ENCODE data around the gene FBXL20. TPM values are rescaled to one million over a fixed set of nuclear protein-coding genes. Genes with fewer than 3 reads are reported as not detected.

FBXL20 gene
- total RNA-seq, 1 donor = 20.3 TPM

- H3K79me2 ChIP-seq (ENCODE audit: insufficient read depth, low read length) = no peaks in the 10 kb centered on the region
- no peak overlapping the region for H3K27ac ChIP-seq (ENCODE audit: low read depth, low read length)
- H3K4me3 ChIP-seq (ENCODE audit: insufficient read depth, low read length) = no peak overlapping the region
- H3K4me1 ChIP-seq (ENCODE audit: insufficient read depth, low read length) = peaks cover 15% of the 10 kb centered on the region
- DNase-seq (ENCODE audit: insufficient read length, low spot score, missing footprints) = no peak
- no peaks in the 10 kb centered on the region for H4K20me1 ChIP-seq (ENCODE audit: insufficient read depth, low read length)
- no peaks in the 10 kb centered on the region for H3K27me3 ChIP-seq (ENCODE audit: insufficient read depth, low read length)
- no peak overlapping the region for H3K4me2 ChIP-seq (ENCODE audit: insufficient read depth, low read length)
- H3K9me3 ChIP-seq (ENCODE audit: low read depth, low read length) = no peaks in the 10 kb centered on the region
- peaks cover 4% of the 10 kb centered on the region for H3K36me3 ChIP-seq (ENCODE audit: insufficient read depth, low read length)
- TF ChIP-seq CTCF (IDR thresholded peaks at IDR 0.05; ENCODE audit: extremely low read depth, low read depth, low read length) = no peak
- no peak overlapping the region for H2AFZ ChIP-seq (ENCODE audit: low read length)
Measured at GRCh38 chr17:39277110-39277509, 124.3 kb downstream of the FBXL20 start.

GRCh38 chr17:39276113-39276512, 125.3 kb downstream of the FBXL20 start:
- Histone ChIP-seq H3K27me3 (ENCODE audit: insufficient read depth, low read length) (no peaks in the 10 kb centered on the region), H3K9me3 (ENCODE audit: low read depth, low read length) (no peaks in the 10 kb centered on the region), H3K79me2 (ENCODE audit: insufficient read depth, low read length) (no peaks in the 10 kb centered on the region), H3K4me2 (ENCODE audit: insufficient read depth, low read length) (no peak overlapping the region), H4K20me1 (ENCODE audit: insufficient read depth, low read length) (no peaks in the 10 kb centered on the region), H3K36me3 (ENCODE audit: insufficient read depth, low read length) (peaks cover 4% of the 10 kb centered on the region), H3K27ac (ENCODE audit: low read depth, low read length) (no peak overlapping the region), H3K4me3 (ENCODE audit: insufficient read depth, low read length) (no peak overlapping the region), H3K4me1 (ENCODE audit: insufficient read depth, low read length) (peaks cover 5% of the 10 kb centered on the region), H2AFZ (ENCODE audit: low read length) (no peak overlapping the region)
- DNase-seq (ENCODE audit: insufficient read length, low spot score, missing footprints) = no peak
- TF ChIP-seq CTCF (IDR thresholded peaks at IDR 0.05; ENCODE audit: extremely low read depth, low read depth, low read length) = no peak

GRCh38 chr17:39271546-39271945, 129.9 kb downstream of the FBXL20 start:
- Histone ChIP-seq H3K4me2 (ENCODE audit: insufficient read depth, low read length) (no peak overlapping the region), H2AFZ (ENCODE audit: low read length) (no peak overlapping the region), H3K36me3 (ENCODE audit: insufficient read depth, low read length) (peaks cover 22% of the 10 kb centered on the region), H3K79me2 (ENCODE audit: insufficient read depth, low read length) (no peaks in the 10 kb centered on the region), H3K9me3 (ENCODE audit: low read depth, low read length) (no peaks in the 10 kb centered on the region), H3K4me3 (ENCODE audit: insufficient read depth, low read length) (no peak overlapping the region), H3K27me3 (ENCODE audit: insufficient read depth, low read length) (no peaks in the 10 kb centered on the region), H3K27ac (ENCODE audit: low read depth, low read length) (no peak overlapping the region), H3K4me1 (ENCODE audit: insufficient read depth, low read length) (peaks cover 4% of the 10 kb centered on the region), H4K20me1 (ENCODE audit: insufficient read depth, low read length) (no peaks in the 10 kb centered on the region)
- no peak for TF ChIP-seq CTCF (IDR thresholded peaks at IDR 0.05; ENCODE audit: extremely low read depth, low read depth, low read length)
- DNase-seq (ENCODE audit: insufficient read length, low spot score, missing footprints) = no peak

GRCh38 chr17:39270923-39271322, 130.5 kb downstream of the FBXL20 start:
- Histone ChIP-seq H3K27me3 (ENCODE audit: insufficient read depth, low read length) (no peaks in the 10 kb centered on the region), H3K4me3 (ENCODE audit: insufficient read depth, low read length) (no peak overlapping the region), H3K4me1 (ENCODE audit: insufficient read depth, low read length) (peaks cover 4% of the 10 kb centered on the region)

More at GRCh38 chr17:39270923-39271322, 130.5 kb downstream of the FBXL20 start:
- TF ChIP-seq CTCF (IDR thresholded peaks at IDR 0.05; ENCODE audit: extremely low read depth, low read depth, low read length) = peak; percentile 77
- no peaks in the 10 kb centered on the region for H4K20me1 ChIP-seq (ENCODE audit: insufficient read depth, low read length)
- H3K79me2 ChIP-seq (ENCODE audit: insufficient read depth, low read length) = no peaks in the 10 kb centered on the region
- no peak overlapping the region for H2AFZ ChIP-seq (ENCODE audit: low read length)
- H3K4me2 ChIP-seq (ENCODE audit: insufficient read depth, low read length) = no peak overlapping the region
- peak; percentile 85 for DNase-seq (ENCODE audit: insufficient read length, low spot score, missing footprints)
- H3K36me3 ChIP-seq (ENCODE audit: insufficient read depth, low read length) = peaks cover 22% of the 10 kb centered on the region
- H3K27ac ChIP-seq (ENCODE audit: low read depth, low read length) = no peak overlapping the region
- H3K9me3 ChIP-seq (ENCODE audit: low read depth, low read length) = no peaks in the 10 kb centered on the region
